Esophagus muscularis mucosa (tissue), 4 donors: Measurements from ENCODE around the gene MYOM3. TPM values are rescaled to one million over a fixed set of nuclear protein-coding genes. Genes with fewer than 3 reads are reported as not detected.

Experiments used
- DNase-seq: peaks from one replicate; pipeline ENCODE4 v3.0.0-alpha.2; 2017; ENCODE audit errors: extremely low spot score
- H3K27ac ChIP-seq, 4 donors: fragments of 200-600 bp; sonication (generic); replicated peaks in 1 of 4; 1 replicate in 3 of 4; 2 replicates in 1 of 4; pipeline ENCODE4 v1.5.1; 2016 to 2019; ENCODE audit warnings: mild to moderate bottlenecking in 1 of 4
- H3K27me3 ChIP-seq, 4 donors: fragments of 200-600 bp; sonication (generic); one replicate each; pipeline versions ENCODE4 v1.5.1 to v1.6.0; 2016 to 2019
- H3K36me3 ChIP-seq, 4 donors: fragments of 200-600 bp; sonication (generic); one replicate each; pipeline ENCODE4 v1.5.1; 2016 to 2019
- H3K4me1 ChIP-seq, 4 donors: fragments of 200-600 bp; sonication (generic); one replicate each; pipeline ENCODE4 v1.5.1; 2016 to 2019
- H3K4me3 ChIP-seq, 4 donors: fragments of 200-600 bp; sonication (generic); 1 replicate in 2 of 4; 2 replicates in 2 of 4; pipeline ENCODE4 v1.5.1; 2016 to 2019; ENCODE audit warnings: mild to moderate bottlenecking in 4 of 4, moderate library complexity in 1 of 4
- H3K9me3 ChIP-seq, 4 donors: fragments of 200-600 bp; sonication (generic); 1 replicate in 3 of 4; 2 replicates in 1 of 4; pipeline ENCODE4 v1.5.1; 2016 to 2019
- CTCF ChIP-seq, 3 experiments: fragments of 200-600 bp in 2 of 3; fragments of 450-650 bp in 1 of 3; sonication (generic) in 2 of 3; IDR thresholded peaks; one replicate each; pipeline ENCODE4 v1.5.1; 2017 to 2019; ENCODE audit warnings: antibody characterized with exemption in 3 of 3, mild to moderate bottlenecking in 2 of 3, moderate library complexity in 1 of 3
- EP300 ChIP-seq: sonication (generic); formaldehyde crosslinking; IDR thresholded peaks from one replicate; pipeline ENCODE4 v1.6.1; 2017; ENCODE audit warnings: antibody characterized with exemption
- POLR2A ChIP-seq: fragments of 450-650 bp; IDR thresholded peaks from one replicate; pipeline ENCODE4 v1.6.1; 2017; ENCODE audit warnings: antibody characterized with exemption, moderate library complexity, mild to moderate bottlenecking, low read depth
- POLR2AphosphoS5 ChIP-seq, 2 donors: sonication (generic); formaldehyde crosslinking; IDR thresholded peaks; one replicate each; pipeline ENCODE4 v1.6.1; 2017; ENCODE audit warnings: antibody characterized with exemption in 2 of 2
- WGBS: methylation state at CpG from one replicate; pipeline ENCODE4 v1.1.5; 2018; 5-methylcytosine and 5-hydroxymethylcytosine counted together
- intact Hi-C: fragments of 100-400 bp; cut with DNase I; formaldehyde crosslinking; loops from one replicate; pipeline ENCODE4 v1.15.1; 2023
- total RNA-seq, 4 donors: library from RNA; depleted of rRNA; stranded (reverse); fragments of >200 nt; gene quantifications; one replicate each; pipeline versions ENCODE4 v1.1.0 to v1.2.1, GENCODE V29; 2016

Gene MYOM3
- total RNA-seq, 4 donors from 2014 or later = 0.17 to 2.5 (median 1.4) TPM

GRCh38 chr1:24120965-24121364, 9.0 kb upstream of the MYOM3 start:
- DNase-seq = no peak
- no peaks in the 10 kb centered on the region for H3K36me3 ChIP-seq
- H3K4me3 ChIP-seq = no peak overlapping the region
- 80% methylated on average over 2 of the region's 3 CpGs for WGBS
- no peaks in the 10 kb centered on the region for H3K9me3 ChIP-seq
- no peak overlapping the region for H3K27ac ChIP-seq
- H3K4me1 ChIP-seq = peaks cover 13 to 20% (median 16%) of the 10 kb centered on the region in 4 donors
- no peak for TF ChIP-seq POLR2A
- TF ChIP-seq POLR2AphosphoS5 (IDR thresholded peaks at IDR 0.05) = no peak
- no peak for TF ChIP-seq EP300
- TF ChIP-seq CTCF (IDR thresholded peaks at IDR 0.05) = no peak
- intact Hi-C loops = no loop called here
- no peaks in the 10 kb centered on the region for H3K27me3 ChIP-seq

- intact Hi-C loops = no loop called here
- 53% methylated on average over 15 of the region's 17 CpGs for WGBS
- H3K36me3 ChIP-seq = no peaks in the 10 kb centered on the region
- TF ChIP-seq POLR2AphosphoS5 (IDR thresholded peaks at IDR 0.05) = no peak
- no peak for TF ChIP-seq EP300
- no peaks in the 10 kb centered on the region for H3K9me3 ChIP-seq
- H3K4me1 ChIP-seq = peaks cover 13 to 18% (median 16%) of the 10 kb centered on the region in 4 donors
- DNase-seq = no peak
- no peak overlapping the region for H3K27ac ChIP-seq
- no peak overlapping the region for H3K4me3 ChIP-seq
- H3K27me3 ChIP-seq = no peaks in the 10 kb centered on the region
These were observed 8.2 kb upstream of the MYOM3 start for GRCh38 chr1:24119859-24120756.

DNA sequence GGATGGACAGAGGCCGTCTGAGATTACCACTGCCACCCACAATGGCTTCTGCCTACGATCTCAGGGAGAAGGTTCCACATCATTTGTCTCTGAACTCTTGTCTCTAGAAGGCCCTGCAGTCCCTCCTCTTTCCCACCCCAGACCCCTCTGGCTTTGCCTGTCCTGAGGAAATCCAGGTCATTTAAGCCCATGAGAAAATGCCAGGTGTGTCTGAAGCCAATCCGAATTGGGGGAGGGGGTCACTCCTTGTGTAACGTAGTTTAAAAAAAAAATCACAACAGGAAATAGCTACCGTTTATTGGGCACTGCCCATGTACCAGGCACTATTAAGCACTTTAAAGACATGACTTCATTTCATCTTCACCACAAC, 7.5 kb upstream of the MYOM3 start:
- intact Hi-C loops = no loop called here
- Histone ChIP-seq H3K27me3 (no peaks in the 10 kb centered on the region), H3K36me3 (no peaks in the 10 kb centered on the region), H3K27ac (no peak overlapping the region), H3K4me1 (peaks cover 13 to 18% (median 16%) of the 10 kb centered on the region in 4 donors), H3K4me3 (no peak overlapping the region), H3K9me3 (no peaks in the 10 kb centered on the region)
- DNase-seq = no peak
- WGBS = 94% methylated on average over 5 of the region's 5 CpGs
- no peak for TF ChIP-seq POLR2A
- no peak for TF ChIP-seq POLR2AphosphoS5 (IDR thresholded peaks at IDR 0.05)
- no peak for TF ChIP-seq EP300
- no peak for TF ChIP-seq CTCF (IDR thresholded peaks at IDR 0.05)

- TF ChIP-seq EP300 (no peak), CTCF (IDR thresholded peaks at IDR 0.05) (no peak), POLR2AphosphoS5 (IDR thresholded peaks at IDR 0.05) (no peak), POLR2A (no peak)
- H3K9me3 ChIP-seq = no peaks in the 10 kb centered on the region
- 76% methylated on average over 8 of the region's 8 CpGs for WGBS
- intact Hi-C loops = no loop called here
- DNase-seq = no peak
- no peak overlapping the region for H3K27ac ChIP-seq
- H3K4me3 ChIP-seq = no peak overlapping the region
- H3K27me3 ChIP-seq = no peaks in the 10 kb centered on the region
- H3K36me3 ChIP-seq = no peaks in the 10 kb centered on the region
- peaks cover 13 to 18% (median 16%) of the 10 kb centered on the region in 4 donors for H3K4me1 ChIP-seq
These were observed 6.7 kb upstream of the MYOM3 start for GRCh38 chr1:24118410-24119242.
